ENCODE data around the gene PRELID1.
"Not testable (repeated sequence)": the region's sequence is repeated elsewhere in the genome, so short reads cannot be mapped to it uniquely, and the experiment has no call there.

Gene PRELID1

DNA sequence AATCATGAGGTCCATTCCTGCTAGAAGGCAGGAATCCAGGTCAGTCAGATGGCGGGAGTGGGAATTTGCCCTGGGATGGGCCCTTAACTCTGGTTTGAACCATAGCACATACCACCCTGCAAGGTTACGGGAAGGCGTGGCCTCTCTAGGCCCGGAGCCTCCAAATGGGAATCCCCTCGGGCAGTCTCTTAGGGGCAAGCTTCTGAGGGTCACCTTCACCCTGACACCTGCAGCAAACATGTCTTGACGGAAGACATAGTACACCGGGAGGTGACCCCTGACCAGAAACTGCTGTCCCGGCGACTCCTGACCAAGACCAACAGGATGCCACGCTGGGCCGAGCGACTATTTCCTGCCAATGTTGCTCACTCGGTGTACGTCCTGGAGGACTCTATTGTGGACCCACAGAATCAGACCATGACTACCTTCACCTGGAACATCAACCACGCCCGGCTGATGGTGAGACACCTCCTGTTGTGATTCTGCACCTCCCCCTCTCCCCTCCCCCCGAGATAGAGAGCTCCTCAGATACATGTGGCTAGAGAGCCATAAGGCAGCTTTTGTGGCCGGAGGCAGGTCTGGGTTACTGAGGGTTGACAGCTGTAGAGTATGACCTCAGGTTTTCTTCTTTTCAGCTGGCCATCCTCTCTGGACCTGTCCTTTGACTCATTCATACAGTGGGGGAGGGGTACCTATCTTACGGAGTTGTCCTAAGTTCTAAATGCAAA is 957 bp downstream of the PRELID1 start:
- H3K27me3 ChIP-seq (ENCODE audit: insufficient read depth, insufficient read length) = no peaks in the 10 kb centered on the region
- H3K9me3 ChIP-seq (ENCODE audit: insufficient read depth, low read length) = no peaks in the 10 kb centered on the region
- peaks cover 63% of the 10 kb centered on the region for H3K36me3 ChIP-seq (ENCODE audit: insufficient read depth, insufficient read length, low read length)
- TF ChIP-seq YY1 (IDR thresholded peaks at IDR 0.05; ENCODE audit: insufficient read depth, insufficient read length) = no peak
- peak overlapping the region; percentile 84 for H3K4me3 ChIP-seq (ENCODE audit: insufficient read length, low read depth)
- H3K9ac ChIP-seq (ENCODE audit: insufficient read length, low read depth) = peak overlapping the region; percentile 89
- no peak for DNase-seq (ENCODE audit: low read depth, low spot score)
- peaks cover 8% of the 10 kb centered on the region for H3K4me1 ChIP-seq (ENCODE audit: insufficient read depth, insufficient read length)

- not testable (repeated sequence) for H3K9me3 ChIP-seq (ENCODE audit: insufficient read depth, low read length); H3K27me3 ChIP-seq (ENCODE audit: insufficient read depth, insufficient read length); H3K4me3 ChIP-seq (ENCODE audit: insufficient read length, low read depth); H3K9ac ChIP-seq (ENCODE audit: insufficient read length, low read depth); DNase-seq (ENCODE audit: low read depth, low spot score)
- Histone ChIP-seq H3K36me3 (ENCODE audit: insufficient read depth, insufficient read length, low read length) (peaks cover 60% of the 10 kb centered on the region), H3K4me1 (ENCODE audit: insufficient read depth, insufficient read length) (peaks cover 14% of the 10 kb centered on the region)
Observed at GRCh38 chr5:177306103-177306640, 2.6 kb downstream of the PRELID1 start.

DNA sequence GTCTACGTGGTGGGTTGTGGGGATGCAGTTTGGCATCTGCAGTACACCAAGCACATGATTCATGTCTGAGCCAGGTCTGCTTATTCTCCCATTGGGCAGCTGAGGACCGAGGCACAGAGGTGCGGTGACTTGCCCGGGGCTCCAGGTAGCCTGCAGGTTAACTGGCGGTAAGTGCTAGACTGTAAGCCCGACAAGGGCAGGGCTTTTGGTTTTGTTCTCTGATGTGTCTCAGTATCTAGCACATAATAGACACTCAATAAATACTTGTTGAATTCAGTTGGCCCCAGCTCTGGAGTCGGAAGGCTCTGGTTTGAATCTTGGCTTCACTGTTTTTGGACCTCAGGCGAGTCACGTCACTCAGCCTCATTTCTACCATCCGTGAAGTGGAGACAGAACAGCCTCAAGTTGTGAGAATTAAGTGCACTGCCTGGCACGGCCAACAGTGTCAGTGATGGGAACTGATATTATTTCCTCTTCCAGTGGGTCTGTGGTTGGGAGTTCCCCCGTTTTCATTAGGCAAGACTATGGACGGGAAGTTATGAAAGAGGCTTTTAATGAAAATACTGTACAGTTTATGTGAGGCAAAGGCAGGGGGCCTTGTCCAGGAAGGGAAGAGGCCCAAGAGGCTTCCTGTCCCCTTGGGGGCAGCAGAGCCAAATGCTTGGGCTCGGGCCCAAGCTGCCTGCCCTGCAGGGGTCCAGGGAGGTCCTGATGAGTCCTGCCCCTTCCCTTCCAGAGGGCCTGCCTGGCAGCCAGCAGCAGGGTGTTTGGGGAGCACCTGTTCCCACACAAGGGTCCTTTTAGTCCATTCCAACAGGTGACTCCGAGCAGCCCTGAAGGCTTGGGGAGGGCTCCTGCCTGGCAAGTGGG is 3.3 kb downstream of the PRELID1 start:
- H3K27me3 ChIP-seq (ENCODE audit: insufficient read depth, insufficient read length) = no peaks in the 10 kb centered on the region
- peaks cover 14% of the 10 kb centered on the region for H3K4me1 ChIP-seq (ENCODE audit: insufficient read depth, insufficient read length)
- no peak for DNase-seq (ENCODE audit: low read depth, low spot score)
- TF ChIP-seq YY1 (IDR thresholded peaks at IDR 0.05; ENCODE audit: insufficient read depth, insufficient read length) (no peak), SUZ12 (IDR thresholded peaks at IDR 0.05; ENCODE audit: extremely low read depth, insufficient read depth, insufficient read length) (no peak), ZNF274 (IDR thresholded peaks at IDR 0.05; ENCODE audit: low read depth, low read length) (no peak)
- no peaks in the 10 kb centered on the region for H3K9me3 ChIP-seq (ENCODE audit: insufficient read depth, low read length)
- peaks cover 53% of the 10 kb centered on the region for H3K36me3 ChIP-seq (ENCODE audit: insufficient read depth, insufficient read length, low read length)
- no peak overlapping the region for H3K9ac ChIP-seq (ENCODE audit: insufficient read length, low read depth)
- H3K4me3 ChIP-seq (ENCODE audit: insufficient read length, low read depth) = no peak overlapping the region

DNA sequence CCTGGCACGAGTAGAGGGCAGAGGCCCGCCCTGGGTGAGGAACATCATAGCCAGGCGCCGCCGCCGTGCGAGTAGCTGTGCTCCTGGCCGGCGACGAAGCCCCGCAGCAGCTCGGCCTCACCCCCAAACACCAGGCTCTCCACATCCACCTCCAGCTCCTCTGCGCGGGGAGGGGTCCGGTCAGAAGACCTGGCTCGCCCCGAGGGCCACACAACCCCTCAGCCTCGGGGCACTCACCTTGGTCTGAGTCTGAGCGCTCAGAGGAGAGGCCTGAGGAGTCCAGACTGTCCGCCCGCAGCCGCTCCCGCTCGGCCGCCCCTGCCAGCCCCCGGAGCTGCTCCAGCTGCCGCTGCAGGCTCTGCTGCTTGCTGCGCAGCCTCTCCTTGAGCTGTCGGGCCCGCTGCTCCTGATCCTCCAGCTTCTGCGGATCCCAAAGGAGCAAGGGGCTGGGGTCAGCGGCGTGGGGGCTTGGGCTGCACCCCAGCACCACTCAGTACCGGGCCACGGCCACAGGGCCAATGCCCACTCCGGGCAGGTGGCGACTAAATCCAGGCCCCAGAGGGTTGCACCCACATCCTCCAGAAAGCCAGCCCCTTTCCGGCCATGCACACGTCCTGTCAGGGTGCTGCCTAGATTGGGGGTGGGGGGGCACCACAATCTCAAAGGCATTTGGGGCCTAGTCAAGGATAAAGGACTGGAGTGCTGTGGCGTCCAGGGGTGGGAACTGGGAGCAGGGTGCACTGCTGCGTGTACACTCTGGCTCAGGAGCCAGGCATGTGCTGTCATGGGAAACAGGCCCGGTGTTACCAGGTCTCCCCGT is 4.2 kb downstream of the PRELID1 start:
- no peak overlapping the region for H3K9ac ChIP-seq (ENCODE audit: insufficient read length, low read depth)

GRCh38 chr5:177308740-177309139 is 5.1 kb downstream of the PRELID1 start:
- no peaks in the 10 kb centered on the region for H3K27me3 ChIP-seq (ENCODE audit: insufficient read depth, insufficient read length)
- no peak overlapping the region for H3K4me3 ChIP-seq (ENCODE audit: insufficient read length, low read depth)
- peaks cover 14% of the 10 kb centered on the region for H3K4me1 ChIP-seq (ENCODE audit: insufficient read depth, insufficient read length)
- DNase-seq (ENCODE audit: low read depth, low spot score) = no peak
- no peaks in the 10 kb centered on the region for H3K9me3 ChIP-seq (ENCODE audit: insufficient read depth, low read length)
- H3K9ac ChIP-seq (ENCODE audit: insufficient read length, low read depth) = no peak overlapping the region
- no peak for TF ChIP-seq ZNF274 (IDR thresholded peaks at IDR 0.05; ENCODE audit: low read depth, low read length)
- TF ChIP-seq YY1 (IDR thresholded peaks at IDR 0.05; ENCODE audit: insufficient read depth, insufficient read length) = no peak
- TF ChIP-seq SUZ12 (IDR thresholded peaks at IDR 0.05; ENCODE audit: extremely low read depth, insufficient read depth, insufficient read length) = no peak
- peaks cover 48% of the 10 kb centered on the region for H3K36me3 ChIP-seq (ENCODE audit: insufficient read depth, insufficient read length, low read length)

More for the DNA sequence above, 4.2 kb downstream of the PRELID1 start:
- Histone ChIP-seq H3K36me3 (ENCODE audit: insufficient read depth, insufficient read length, low read length) (peaks cover 48% of the 10 kb centered on the region), H3K4me3 (ENCODE audit: insufficient read length, low read depth) (no peak overlapping the region), H3K9me3 (ENCODE audit: insufficient read depth, low read length) (no peaks in the 10 kb centered on the region), H3K4me1 (ENCODE audit: insufficient read depth, insufficient read length) (peaks cover 14% of the 10 kb centered on the region), H3K27me3 (ENCODE audit: insufficient read depth, insufficient read length) (no peaks in the 10 kb centered on the region)
- no peak for TF ChIP-seq SUZ12 (IDR thresholded peaks at IDR 0.05; ENCODE audit: extremely low read depth, insufficient read depth, insufficient read length)
- TF ChIP-seq YY1 (IDR thresholded peaks at IDR 0.05; ENCODE audit: insufficient read depth, insufficient read length) = no peak
- no peak for TF ChIP-seq ZNF274 (IDR thresholded peaks at IDR 0.05; ENCODE audit: low read depth, low read length)
- no peak for DNase-seq (ENCODE audit: low read depth, low spot score)

DNA sequence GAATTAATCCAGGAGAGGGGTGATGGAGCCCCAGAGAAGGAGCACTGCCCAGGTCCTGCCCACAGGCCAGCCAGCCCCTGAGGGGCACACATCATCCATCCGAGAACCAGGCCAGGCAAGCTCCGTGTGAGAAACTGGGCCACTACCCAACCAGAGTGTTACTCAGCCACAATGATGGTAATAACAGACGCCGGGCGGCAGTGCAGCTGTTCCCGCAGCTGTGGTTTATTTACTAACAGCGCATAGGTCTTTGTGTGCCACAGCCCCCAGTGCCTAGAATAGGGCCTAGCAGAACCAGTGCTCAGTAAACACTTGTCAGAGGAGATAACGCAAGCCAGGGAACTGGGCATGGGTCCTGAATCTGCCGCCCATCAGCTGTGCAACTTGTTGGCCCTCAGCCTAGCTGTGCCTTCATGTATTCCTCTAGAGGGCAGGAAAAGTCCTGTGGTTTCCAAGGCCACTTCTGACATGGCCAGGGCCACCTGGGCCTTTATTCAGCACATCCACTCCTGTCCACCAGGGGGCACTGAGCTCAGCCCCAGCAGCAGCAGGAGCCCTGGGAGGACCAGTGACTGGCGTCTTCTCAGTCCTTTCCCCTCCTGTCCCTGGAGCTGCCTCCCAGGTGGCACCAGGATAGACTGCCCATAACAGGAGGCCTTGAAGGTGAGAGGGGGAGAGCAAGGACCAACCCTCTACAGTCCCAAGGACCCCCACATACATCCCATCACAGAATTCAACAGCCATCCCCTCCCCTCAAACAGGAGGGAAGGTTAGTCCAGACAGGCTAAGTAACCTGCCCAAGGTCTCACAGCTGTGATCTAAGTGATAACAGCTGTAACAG is 6.0 kb downstream of the PRELID1 start:
- Histone ChIP-seq H3K9ac (ENCODE audit: insufficient read length, low read depth) (no peak overlapping the region), H3K36me3 (ENCODE audit: insufficient read depth, insufficient read length, low read length) (peaks cover 46% of the 10 kb centered on the region), H3K4me1 (ENCODE audit: insufficient read depth, insufficient read length) (peaks cover 13% of the 10 kb centered on the region), H3K4me3 (ENCODE audit: insufficient read length, low read depth) (no peak overlapping the region), H3K9me3 (ENCODE audit: insufficient read depth, low read length) (no peaks in the 10 kb centered on the region), H3K27me3 (ENCODE audit: insufficient read depth, insufficient read length) (no peaks in the 10 kb centered on the region)
- peak; percentile 57 for DNase-seq (ENCODE audit: low read depth, low spot score)
- no peak for TF ChIP-seq SUZ12 (IDR thresholded peaks at IDR 0.05; ENCODE audit: extremely low read depth, insufficient read depth, insufficient read length)
- no peak for TF ChIP-seq ZNF274 (IDR thresholded peaks at IDR 0.05; ENCODE audit: low read depth, low read length)
- no peak for TF ChIP-seq YY1 (IDR thresholded peaks at IDR 0.05; ENCODE audit: insufficient read depth, insufficient read length)

All from NT2/D1 (cell line).